C4-2B (cell line): ENCODE data around the gene NMNAT3.

Experiments
- ZFX ChIP-seq: fragments of 450-650 bp; IDR thresholded peaks from 2 replicates; pipeline ENCODE4 v1.6.1; 2017
- TF ChIP-seq, protein P1 (sequence below): fragments of 450-650 bp; conservative IDR thresholded peaks from 2 replicates; pipeline ENCODE4 v1.5.1; 2017; ENCODE audit warnings: mild to moderate bottlenecking

DNA sequence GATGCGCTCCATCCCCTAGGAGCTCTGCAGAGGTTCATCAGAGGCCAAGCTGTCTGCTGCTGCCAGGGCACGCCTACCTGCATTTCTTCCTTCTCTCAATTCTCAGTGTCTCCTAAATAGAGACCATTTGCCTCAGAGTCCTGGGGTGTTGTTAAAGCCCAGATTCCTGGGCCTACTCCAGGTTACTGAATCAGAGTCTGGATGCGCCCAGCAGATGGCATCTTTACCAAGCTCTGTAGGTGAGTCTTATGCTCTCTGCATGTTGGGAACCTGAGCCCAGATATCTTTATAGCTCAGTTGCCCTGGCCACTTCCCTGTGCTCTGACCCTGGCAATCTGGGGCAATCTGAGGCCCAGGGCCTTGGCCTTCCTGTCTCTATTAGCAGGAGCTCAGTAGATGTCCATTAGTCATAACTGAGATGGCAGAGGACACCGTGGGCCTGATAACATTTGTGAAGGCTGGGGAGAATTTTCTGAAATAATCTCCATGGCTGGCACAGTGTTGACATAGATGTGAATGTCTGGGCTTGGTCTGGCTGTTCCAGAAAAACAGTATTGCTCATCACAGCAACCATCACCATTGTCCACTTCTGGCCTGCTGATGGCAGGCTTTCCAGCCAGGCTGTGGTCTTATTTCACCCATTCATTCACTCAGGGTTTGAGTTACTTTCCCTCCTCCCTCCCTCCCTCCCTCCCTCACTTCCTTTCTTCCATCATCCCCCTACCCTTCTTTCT is 125.0 kb downstream of the NMNAT3 start:
- TF ChIP-seq, protein P1, sequence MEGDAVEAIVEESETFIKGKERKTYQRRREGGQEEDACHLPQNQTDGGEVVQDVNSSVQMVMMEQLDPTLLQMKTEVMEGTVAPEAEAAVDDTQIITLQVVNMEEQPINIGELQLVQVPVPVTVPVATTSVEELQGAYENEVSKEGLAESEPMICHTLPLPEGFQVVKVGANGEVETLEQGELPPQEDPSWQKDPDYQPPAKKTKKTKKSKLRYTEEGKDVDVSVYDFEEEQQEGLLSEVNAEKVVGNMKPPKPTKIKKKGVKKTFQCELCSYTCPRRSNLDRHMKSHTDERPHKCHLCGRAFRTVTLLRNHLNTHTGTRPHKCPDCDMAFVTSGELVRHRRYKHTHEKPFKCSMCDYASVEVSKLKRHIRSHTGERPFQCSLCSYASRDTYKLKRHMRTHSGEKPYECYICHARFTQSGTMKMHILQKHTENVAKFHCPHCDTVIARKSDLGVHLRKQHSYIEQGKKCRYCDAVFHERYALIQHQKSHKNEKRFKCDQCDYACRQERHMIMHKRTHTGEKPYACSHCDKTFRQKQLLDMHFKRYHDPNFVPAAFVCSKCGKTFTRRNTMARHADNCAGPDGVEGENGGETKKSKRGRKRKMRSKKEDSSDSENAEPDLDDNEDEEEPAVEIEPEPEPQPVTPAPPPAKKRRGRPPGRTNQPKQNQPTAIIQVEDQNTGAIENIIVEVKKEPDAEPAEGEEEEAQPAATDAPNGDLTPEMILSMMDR, result 0 out of 2 replicates have a peak, but pooled peaks have one; percentile 1
- TF ChIP-seq ZFX, result no peak
